ENCODE measurements around the gene SMIM41. TPM values are rescaled to one million over a fixed set of nuclear protein-coding genes. Genes with fewer than 3 reads are reported as not detected.

The SMIM41 gene
- polyA plus RNA-seq, 2 of the 4 experiments (the other 2 are of a cell fraction) = not detected

DNA sequence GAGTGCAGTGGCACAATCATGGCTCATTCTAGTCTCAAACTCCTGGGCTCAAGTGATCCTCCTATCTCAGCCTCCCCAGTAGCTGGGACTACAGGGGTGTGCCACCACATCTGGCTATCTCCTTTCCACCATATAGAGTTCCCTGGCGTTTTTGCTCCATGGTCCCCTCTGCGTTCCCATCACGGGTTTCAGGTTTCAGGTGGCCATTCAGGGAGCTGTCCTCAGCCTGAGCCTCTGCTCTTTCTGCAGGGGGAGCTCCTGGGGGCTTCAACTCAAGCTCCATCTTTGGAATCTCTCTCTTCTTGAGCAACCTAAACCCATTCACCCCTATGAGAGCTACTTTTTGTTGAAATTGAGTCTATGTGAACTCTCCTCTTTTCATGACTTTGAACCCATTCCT is 11.6 kb downstream of the SMIM41 start:
- Histone ChIP-seq H3K27ac (no peak overlapping the region), H3K9me3 (no peaks in the 10 kb centered on the region; the same call in 2 of the 3 replicates), H3K4me1 (no peaks in the 10 kb centered on the region), H3K4me3 (no peak overlapping the region), H3K4me2 (no peak overlapping the region)
- no peak for FAIRE-seq
- no peak for DNase-seq (ENCODE audit: low read depth in 1 of 2, low spot score in 1 of 2)
- ATAC-seq = no peak
- ChIA-PET POLR2A (interaction anchor here (0.6 kb wide), 1 partner anchor 9 kb away, joined by 4 read pairs; no protein-coding TSS in a partner anchor), CTCF (interaction anchor here (0.5 to 42.5 kb wide), 16 partner anchors 8 to 876 kb away, joined by 3 to 1730 read pairs (median 4); no protein-coding TSS in a partner anchor)
- TF ChIP-seq HMGXB4 (CRISPR knock-in tag; IDR thresholded peaks at IDR 0.05; ENCODE audit: borderline replicate concordance) (no peak), KDM1A (IDR thresholded peaks at IDR 0.05; ENCODE audit: low read depth) (no peak), CTCF (IDR thresholded peaks at IDR 0.05) (no peak), ZSCAN20 (CRISPR knock-in tag; IDR thresholded peaks at IDR 0.05) (no peak), JUN (IDR thresholded peaks at IDR 0.05) (no peak), PHF8 (IDR thresholded peaks at IDR 0.05; ENCODE audit: borderline replicate concordance, low read depth) (no peak), NPAS2 (CRISPR knock-in tag; IDR thresholded peaks at IDR 0.05; ENCODE audit: borderline replicate concordance) (no peak), HOXB13 (CRISPR knock-in tag; IDR thresholded peaks at IDR 0.05; ENCODE audit: low read depth) (no peak), CHD2 (IDR thresholded peaks at IDR 0.05; ENCODE audit: low read length, partially characterized antibody) (no peak), ZNF302 (CRISPR knock-in tag; IDR thresholded peaks at IDR 0.05) (no peak), MAX (IDR thresholded peaks at IDR 0.05) (no peak), RCOR1 (IDR thresholded peaks at IDR 0.05; ENCODE audit: low read depth, low read length) (no peak), MAZ (IDR thresholded peaks at IDR 0.05; ENCODE audit: borderline replicate concordance, low read depth, low read length) (no peak), CBX2 (IDR thresholded peaks at IDR 0.05; ENCODE audit: borderline replicate concordance, low read depth) (no peak)
- TF ChIP-seq, protein P1, sequence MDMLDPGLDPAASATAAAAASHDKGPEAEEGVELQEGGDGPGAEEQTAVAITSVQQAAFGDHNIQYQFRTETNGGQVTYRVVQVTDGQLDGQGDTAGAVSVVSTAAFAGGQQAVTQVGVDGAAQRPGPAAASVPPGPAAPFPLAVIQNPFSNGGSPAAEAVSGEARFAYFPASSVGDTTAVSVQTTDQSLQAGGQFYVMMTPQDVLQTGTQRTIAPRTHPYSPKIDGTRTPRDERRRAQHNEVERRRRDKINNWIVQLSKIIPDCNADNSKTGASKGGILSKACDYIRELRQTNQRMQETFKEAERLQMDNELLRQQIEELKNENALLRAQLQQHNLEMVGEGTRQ (IDR thresholded peaks at IDR 0.05) = no peak
- TF ChIP-seq, protein P2, sequence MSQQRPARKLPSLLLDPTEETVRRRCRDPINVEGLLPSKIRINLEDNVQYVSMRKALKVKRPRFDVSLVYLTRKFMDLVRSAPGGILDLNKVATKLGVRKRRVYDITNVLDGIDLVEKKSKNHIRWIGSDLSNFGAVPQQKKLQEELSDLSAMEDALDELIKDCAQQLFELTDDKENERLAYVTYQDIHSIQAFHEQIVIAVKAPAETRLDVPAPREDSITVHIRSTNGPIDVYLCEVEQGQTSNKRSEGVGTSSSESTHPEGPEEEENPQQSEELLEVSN (IDR thresholded peaks at IDR 0.05; ENCODE audit: borderline replicate concordance, low read depth) = no peak
- WGBS (ENCODE audit: missing lambda C conversion rate) = 15% methylated on average over 3 of the region's 3 CpGs

DNA sequence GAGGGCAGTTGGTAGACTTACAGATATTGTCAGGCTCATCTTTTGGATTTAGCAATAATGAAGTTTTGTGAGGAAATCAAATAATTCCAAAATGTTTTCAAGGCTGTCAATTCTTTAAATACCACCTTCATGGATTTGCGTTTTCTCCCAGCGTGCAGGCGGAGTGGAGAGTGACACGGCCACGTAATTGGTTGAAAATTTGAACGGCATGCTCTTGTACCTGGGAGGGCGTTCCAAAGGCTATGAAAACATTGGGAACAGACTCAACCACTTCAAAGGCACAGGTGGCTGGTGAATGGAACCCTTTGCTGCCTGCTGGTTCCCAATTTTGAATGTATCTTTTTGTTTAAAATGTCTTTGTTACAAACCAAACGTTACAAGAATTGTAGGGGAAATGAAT is 12.4 kb downstream of the SMIM41 start:
- TF ChIP-seq CBX8 (IDR thresholded peaks at IDR 0.05) (no peak), HMGXB4 (CRISPR knock-in tag; IDR thresholded peaks at IDR 0.05; ENCODE audit: borderline replicate concordance) (no peak), CHD2 (IDR thresholded peaks at IDR 0.05; ENCODE audit: low read length, partially characterized antibody) (no peak), BCL3 (IDR thresholded peaks at IDR 0.05) (no peak), HOXA7 (CRISPR knock-in tag; IDR thresholded peaks at IDR 0.05) (no peak), MAFK (IDR thresholded peaks at IDR 0.05; ENCODE audit: partially characterized antibody) (no peak), KDM5A (IDR thresholded peaks at IDR 0.05) (no peak), JUN (IDR thresholded peaks at IDR 0.05) (no peak), RCOR1 (IDR thresholded peaks at IDR 0.05; ENCODE audit: low read depth, low read length) (no peak), SREBF2 (IDR thresholded peaks at IDR 0.05) (no peak)
- TF ChIP-seq, protein P1 (IDR thresholded peaks at IDR 0.05) = no peak
- no peak for ATAC-seq
- no peak for FAIRE-seq
- 10% methylated on average over 8 of the region's 8 CpGs for WGBS (ENCODE audit: missing lambda C conversion rate)
- Histone ChIP-seq H3K4me3 (no peak overlapping the region), H3K4me2 (0 out of 3 replicates have a peak overlapping the region, but pooled peaks have one; percentile 16), H3K9me3 (no peaks in the 10 kb centered on the region; the same call in 2 of the 3 replicates), H3K4me1 (no peaks in the 10 kb centered on the region), H3K27ac (no peak overlapping the region)
- no peak for DNase-seq (ENCODE audit: low read depth in 1 of 2, low spot score in 1 of 2)
- ChIA-PET POLR2A (interaction anchor here (0.6 kb wide), 1 partner anchor 8 kb away, joined by 4 read pairs; no protein-coding TSS in a partner anchor), CTCF (interaction anchor here (1.1 to 42.5 kb wide), 10 partner anchors 9 to 107 kb away, joined by 3 to 1730 read pairs (median 4); no protein-coding TSS in a partner anchor)
